SU-DHL-6 (cell line): ENCODE measurements around the gene SIL1.

Experiments used
- EZH2phosphoT487 ChIP-seq: fragments of 200-600 bp; sonication (generic), shearing (Covaris generic); conservative IDR thresholded peaks from 2 replicates; pipeline ENCODE4 v1.6.1; 2018; ENCODE audit warnings: mild to moderate bottlenecking, antibody characterized with exemption, low read length, moderate library complexity, mixed read lengths
- TF ChIP-seq, protein P1 (sequence below): fragments of 200-600 bp; sonication (generic); IDR thresholded peaks from one replicate; pipeline ENCODE4 v1.5.1; 2017; ENCODE audit warnings: antibody characterized with exemption, mild to moderate bottlenecking, low read length, moderate library complexity; ENCODE audit not compliant: insufficient read depth, poor library complexity, severe bottlenecking

GRCh38 chr5:139110526-139111168 lies 87.5 kb downstream of the SIL1 start:
- TF ChIP-seq, protein P1, sequence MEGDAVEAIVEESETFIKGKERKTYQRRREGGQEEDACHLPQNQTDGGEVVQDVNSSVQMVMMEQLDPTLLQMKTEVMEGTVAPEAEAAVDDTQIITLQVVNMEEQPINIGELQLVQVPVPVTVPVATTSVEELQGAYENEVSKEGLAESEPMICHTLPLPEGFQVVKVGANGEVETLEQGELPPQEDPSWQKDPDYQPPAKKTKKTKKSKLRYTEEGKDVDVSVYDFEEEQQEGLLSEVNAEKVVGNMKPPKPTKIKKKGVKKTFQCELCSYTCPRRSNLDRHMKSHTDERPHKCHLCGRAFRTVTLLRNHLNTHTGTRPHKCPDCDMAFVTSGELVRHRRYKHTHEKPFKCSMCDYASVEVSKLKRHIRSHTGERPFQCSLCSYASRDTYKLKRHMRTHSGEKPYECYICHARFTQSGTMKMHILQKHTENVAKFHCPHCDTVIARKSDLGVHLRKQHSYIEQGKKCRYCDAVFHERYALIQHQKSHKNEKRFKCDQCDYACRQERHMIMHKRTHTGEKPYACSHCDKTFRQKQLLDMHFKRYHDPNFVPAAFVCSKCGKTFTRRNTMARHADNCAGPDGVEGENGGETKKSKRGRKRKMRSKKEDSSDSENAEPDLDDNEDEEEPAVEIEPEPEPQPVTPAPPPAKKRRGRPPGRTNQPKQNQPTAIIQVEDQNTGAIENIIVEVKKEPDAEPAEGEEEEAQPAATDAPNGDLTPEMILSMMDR = no peak
- no peak for TF ChIP-seq EZH2phosphoT487
